GM19099 (cell line): Measurements from ENCODE around the gene FCGBP.

ENCODE experiments used
- POLR2A ChIP-seq: IDR thresholded peaks from 3 replicates; pipeline ENCODE4 v1.6.1; 2011; ENCODE audit warnings: low read depth; ENCODE audit not compliant: insufficient read length; ENCODE audit errors: extremely low read depth

Gene FCGBP

DNA sequence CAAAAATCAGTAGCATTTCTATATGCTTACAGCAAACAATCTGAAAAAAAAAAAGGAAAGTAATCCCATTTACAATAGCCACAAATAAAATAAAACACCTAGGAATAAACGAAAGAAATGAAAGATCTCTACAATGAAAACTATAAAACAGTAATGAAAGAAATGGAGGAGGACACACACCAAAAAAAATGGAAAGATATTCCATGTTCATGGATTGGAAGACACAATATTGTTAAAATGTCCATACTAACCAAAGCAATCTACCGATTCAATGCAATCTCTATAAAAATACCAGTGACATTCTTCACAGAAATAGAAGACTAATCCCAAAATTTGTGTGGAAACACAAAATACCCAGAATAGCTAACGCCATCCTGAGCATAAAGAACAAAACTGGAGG lies 4.7 kb downstream of the FCGBP start:
- TF ChIP-seq POLR2A: no peak

GRCh38 chr19:39928357-39928725 lies 6.1 kb downstream of the FCGBP start:
- no peak for TF ChIP-seq POLR2A

DNA sequence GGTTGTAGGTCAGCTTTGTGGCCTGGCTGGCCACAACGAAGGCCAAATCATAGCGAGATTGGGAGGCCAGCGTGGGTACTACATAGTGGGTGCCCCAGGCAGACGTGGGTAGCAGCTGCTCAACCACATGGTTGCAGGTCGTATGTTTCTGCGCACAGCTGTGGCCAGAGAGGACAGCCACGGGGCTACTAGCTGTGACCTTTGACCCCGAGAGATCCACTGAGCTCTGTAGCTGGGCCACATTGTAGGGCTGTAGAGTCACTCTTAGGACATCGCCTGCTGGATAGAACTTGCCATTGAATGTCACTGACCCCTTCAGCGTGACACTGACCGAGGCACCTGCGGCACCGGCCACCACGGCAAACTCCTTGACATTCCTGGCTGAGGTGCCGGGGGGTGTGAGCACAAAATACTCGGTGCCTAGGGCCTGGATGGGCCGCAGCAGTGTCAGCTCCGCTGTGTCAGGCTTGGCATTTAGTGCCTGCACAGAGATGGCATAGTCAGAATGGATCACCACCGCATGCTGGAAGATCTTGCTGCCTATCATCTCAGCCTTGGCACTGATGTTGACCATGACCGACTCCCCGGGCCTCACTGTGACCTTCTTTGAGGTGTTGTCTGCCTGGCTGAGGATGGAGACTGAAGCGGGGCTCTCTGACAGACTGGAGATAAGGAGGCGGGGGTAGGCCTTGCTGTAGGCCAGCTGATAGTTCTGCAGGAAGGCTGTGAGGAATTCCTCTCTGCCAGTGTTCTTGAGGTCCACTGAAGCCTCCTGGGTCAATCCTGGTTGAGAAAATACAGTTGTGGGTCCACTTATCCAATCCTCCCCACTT lies 6.7 kb downstream of the FCGBP start:
- no peak for TF ChIP-seq POLR2A

DNA sequence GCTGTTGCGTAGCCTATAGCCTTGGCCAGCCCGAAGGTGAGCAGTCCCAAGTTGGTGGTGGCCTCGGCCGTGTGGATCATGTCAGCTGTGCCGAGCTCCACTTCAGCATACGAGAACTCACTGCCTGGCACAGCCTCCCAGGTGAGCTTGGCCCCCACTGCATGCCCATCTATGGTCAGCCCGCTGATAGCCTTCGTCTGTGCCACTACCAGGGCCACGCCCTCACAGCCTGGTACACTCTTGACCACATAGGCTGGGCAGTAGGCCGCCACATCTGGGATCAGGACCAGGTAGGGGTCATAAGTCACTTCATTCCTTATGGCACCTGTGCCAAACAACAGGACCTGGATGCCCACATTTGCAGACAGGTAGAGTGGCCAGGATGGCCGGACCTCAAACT lies 7.4 kb downstream of the FCGBP start:
- no peak for TF ChIP-seq POLR2A

DNA sequence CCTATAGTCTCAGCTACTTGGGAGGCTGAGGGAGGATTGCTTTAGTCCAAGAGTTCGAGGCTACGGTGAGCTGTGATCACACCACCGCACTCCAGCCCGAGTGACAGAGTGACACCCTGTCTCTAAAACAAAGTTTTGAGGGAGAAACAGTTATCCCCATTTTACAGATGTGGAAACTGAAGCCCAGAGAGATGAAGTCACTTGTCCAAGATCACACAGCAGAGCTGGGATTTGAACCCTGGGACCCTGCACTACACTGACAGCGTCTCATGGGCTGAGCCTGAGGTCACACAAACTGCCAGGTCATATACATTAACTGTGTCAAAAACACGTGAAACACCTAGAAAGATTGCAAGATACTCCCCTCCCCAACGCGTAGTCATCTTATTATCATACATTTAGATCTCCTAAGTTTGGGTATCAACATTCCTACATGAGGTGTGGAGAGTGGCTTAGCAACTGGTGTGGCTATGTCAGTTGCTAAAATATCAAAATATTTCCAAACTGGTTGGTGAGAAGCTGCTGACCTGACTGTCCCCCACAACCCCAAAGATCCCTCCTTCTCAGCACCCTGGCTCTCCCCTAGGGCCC lies 8.2 kb downstream of the FCGBP start:
- no peak for TF ChIP-seq POLR2A

DNA sequence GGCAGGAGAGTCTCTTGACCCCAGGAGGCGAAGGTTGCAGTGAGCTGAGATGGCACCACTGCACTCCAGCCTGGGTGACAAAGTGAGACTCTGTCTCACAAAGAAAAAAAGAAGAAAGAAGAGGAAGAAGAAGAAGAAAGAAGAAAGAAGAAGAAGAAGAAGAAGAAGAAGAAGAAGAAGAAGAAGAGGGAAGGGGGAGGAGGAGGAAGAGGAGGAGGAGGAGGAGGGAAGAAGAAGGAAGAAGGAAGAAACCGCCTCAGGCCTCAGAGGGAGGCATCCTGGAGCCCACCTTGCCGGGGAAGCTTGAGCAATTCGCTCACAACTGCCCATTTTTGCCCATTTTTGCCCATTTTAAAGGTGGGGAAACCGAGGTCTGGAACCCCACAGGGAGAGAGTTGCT lies 9.5 kb downstream of the FCGBP start:
- no peak for TF ChIP-seq POLR2A

DNA sequence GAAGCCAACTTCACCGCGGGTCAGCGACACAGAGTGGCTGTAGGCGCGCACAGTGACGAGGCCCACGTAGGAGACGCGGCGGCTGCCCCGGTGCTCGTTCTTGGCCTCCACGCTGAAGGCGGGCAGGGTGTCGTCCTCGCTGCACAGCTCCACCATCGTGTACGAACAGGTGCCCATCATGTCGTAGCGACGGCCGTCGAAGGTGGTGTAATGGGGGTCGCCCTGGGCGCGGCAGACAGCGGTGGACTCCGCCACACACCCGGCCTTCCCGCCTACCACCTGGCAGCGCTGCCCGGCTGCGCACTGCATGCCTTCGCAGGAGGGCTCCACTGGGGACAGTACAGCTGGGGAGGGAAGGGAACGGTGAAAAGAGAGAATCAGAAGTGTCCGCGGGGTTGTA lies 10.0 kb downstream of the FCGBP start:
- TF ChIP-seq POLR2A: no peak

DNA sequence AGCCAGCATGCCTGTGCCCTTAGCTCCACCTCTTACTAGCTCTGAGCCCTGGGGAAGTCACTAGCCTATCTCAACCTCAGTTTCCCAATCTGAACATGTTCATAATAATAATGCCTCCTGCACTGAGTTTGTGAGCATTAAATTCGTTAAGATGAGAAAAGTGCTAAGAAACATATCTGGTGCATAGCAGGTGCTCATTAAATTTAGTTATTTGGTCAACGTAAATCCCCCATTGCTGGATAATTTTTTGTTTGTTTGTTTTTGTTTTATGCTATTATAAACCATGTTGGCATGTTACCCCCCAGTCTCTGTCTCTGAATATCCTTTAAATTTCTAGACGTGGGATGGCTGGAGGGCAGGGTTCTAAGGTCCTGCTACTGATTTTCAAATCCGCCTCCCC lies 10.6 kb downstream of the FCGBP start:
- TF ChIP-seq POLR2A: no peak

DNA sequence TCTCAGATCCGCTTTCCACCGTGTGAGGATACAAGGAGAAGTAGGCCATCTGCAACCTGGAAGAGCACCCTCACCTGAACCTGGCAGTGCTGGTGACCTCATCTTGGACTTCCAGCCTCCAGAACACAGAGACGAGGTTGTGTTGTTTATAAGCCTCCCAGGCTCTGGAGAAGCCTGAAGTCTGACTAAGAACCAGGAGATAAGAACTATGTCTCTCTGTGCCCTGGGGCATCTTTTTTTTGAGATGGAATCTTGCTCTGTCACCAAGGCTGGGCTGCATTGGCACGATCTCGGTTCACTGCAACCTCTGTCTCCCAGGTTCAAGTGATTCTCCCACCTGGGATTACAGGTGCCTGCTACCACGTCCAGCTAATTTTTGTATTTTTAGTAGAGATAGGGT lies 14.5 kb downstream of the FCGBP start:
- TF ChIP-seq POLR2A: no peak

DNA sequence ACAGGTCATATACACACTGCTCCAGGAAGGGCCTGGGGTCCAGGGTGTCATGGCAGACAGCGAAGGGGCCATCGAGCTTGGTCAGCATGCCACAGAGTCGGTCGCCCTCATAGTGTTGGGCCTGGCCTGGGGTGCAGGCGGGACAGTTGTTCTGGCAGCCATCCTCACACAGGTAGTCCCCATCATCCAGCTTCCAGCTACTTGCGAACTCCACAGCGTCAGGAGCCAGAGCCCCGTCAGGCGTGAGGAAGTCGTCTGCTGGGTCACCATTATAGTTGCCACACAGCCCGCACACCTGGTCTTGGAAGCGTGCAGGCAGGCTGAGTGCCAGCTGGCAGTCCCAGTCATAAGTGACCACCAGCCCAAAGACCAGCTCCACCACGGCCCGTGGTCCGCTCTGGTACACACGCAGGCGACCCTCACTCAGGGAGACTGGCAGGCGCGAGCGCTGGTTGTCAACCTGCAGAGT lies 16.2 kb downstream of the FCGBP start:
- no peak for TF ChIP-seq POLR2A

DNA sequence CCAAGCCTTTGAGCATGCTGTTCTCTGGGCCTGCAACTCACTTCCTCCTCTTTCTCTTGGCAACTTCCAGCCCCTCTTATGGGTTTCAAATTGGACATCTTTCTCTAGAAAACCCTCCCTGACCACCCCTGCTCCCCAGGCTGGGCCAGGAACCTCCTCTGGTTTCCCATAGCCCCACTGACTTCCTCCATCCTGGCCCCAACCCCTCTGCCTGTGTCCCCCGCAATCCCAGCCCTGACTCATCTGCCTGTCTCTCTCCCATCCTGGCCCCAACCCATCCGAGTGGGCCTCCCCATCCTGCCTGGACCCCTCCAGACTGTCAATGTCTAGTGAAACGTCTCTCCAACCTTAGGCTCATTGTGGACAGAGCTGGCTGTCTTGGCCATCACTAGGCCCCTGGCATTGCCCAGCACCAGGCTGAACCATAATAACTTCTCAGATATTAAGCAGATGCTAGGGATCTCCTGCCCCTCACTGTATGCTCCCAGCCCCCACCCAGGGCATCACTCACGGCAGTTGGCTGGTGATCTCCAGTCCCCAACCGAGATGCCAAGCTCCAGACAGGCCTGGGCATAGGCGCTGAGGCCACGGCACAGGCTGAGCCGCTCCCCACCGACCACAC lies 16.8 kb downstream of the FCGBP start:
- no peak for TF ChIP-seq POLR2A

DNA sequence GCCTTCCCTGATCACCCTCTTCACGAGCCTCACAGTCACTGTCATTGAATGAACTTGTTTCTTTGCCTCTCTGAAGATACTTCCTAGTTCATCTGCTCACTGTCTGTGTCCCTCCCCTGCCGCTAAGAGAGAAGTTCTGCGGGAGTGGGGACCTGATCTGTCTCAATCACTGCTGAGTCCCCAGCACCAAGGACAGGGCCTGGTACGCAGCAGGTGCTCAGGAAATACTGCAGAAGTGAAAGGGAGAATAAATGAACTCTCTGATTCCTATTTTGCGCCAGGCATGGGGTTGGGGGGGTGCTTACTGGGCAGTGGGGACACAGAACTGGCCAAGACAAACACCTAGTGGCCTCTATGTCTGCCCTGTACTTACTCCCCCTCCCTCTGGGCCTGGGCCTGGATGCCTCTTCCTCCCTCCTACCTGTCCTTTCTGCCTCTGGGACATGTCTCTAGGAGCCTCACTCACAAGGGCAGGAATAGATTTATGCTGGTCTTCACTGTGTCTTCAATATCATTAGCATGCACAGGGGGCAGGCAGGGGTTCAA lies 17.5 kb downstream of the FCGBP start:
- TF ChIP-seq POLR2A: no peak

GRCh38 chr19:39916236-39916635 lies 18.2 kb downstream of the FCGBP start:
- no peak for TF ChIP-seq POLR2A

DNA sequence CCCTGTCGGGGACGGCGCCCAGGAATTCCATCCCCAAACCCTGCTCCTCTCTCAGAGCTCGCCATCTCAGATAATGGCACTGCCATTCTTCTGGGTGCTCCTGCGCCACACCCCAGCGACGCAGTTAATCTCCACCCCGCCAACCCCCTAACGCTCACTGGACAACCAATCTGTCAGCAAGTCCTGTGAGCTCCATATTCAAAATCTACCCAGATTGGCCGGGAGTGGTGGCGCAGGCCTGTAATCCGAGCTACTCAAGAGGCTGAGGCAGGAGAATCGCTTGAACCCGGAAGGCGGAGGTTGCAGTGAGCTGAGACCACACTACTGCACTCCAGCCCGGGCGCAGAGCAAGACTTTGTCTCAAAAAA lies 18.6 kb downstream of the FCGBP start:
- TF ChIP-seq POLR2A: no peak

DNA sequence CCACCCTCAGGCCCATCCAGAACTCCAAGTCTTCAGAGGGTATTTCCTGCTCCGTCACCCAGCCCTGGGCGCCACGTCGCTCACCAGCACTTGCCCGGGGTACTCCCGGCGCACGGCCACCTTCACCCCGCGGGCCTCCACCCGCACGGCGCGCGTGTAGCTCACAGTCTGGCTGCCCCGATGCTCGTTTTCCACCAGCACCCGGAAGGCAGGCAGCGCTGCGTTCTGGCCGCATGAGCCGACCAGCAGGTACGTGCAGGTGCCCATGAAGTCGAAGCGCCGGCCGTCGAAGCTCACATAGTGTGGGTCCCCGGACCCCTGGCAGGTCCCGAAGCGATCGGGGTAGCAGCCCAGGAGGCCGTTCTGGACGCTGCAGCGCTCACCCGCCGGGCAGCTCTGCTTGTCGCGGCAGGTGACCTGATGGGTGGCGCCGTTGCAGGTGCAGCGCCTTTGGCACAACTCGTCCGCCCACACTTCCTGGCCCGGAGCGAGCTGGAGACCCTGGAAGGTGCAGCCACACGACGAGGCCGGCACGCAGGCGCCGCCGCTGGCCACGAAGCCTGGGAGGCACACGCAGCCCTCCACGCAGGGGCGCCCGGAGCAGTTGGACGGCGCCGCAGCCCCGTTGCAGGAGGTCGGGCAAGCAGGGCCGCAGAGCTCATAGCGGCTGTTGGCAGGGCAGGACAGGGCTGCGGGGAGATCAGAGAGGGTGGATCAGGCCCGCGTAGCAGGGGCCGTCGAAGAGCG lies 19.2 kb downstream of the FCGBP start:
- no peak for TF ChIP-seq POLR2A
